HG02973 (cell line): Measurements from ENCODE around the gene FBLN2.

ENCODE experiments used
- ATAC-seq: cut with Tn5 transposase; IDR thresholded peaks from one replicate; pipeline ENCODE4 v1.9.1; 2021; ENCODE audit warnings: moderate library complexity; ENCODE audit not compliant: unreplicated experiment

Gene FBLN2

DNA sequence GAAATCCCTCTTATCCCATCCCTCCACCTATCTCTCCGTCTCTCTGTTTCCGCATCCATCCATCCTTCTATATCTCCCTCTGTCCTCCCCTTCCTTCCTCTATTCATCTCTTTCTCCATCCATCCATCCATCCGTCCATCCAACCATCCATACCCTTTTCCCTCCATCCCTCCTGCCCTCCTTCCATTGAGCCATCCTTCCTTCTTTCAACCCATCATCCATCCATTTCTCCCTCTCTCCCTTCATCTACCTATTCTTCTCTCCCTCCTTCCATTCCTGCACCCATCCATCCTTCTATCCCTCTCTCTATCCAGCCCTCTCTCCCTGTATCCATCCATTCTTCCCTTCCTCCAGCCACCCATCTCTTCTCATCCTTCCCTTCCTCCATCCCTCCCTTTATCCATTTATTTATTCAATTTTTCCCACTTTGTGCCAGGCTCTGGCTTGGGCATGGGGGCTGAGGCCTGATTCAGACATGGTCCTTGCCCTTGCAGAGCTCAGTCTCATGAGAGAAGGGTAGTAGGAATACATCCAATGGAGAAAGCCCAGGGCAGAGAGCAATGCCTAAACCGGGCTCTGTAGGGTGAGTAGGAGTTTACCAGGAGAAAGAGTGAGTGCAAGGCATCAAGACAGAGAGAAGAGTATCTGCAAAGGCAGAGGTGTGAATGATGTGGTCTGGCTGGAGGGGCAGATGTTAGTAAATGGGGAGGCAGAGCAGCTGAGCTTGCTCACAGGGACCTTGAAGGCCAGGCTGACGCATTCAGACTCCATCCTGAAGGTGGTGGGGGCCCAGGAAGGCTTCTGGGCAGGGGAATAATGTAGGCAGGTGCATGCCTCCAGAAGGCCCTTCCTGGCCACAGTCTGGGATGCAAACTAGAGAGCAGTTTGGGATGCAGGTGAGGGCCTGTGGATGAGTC is 19.5 kb upstream of the FBLN2 start:
- ATAC-seq, result no peak

DNA sequence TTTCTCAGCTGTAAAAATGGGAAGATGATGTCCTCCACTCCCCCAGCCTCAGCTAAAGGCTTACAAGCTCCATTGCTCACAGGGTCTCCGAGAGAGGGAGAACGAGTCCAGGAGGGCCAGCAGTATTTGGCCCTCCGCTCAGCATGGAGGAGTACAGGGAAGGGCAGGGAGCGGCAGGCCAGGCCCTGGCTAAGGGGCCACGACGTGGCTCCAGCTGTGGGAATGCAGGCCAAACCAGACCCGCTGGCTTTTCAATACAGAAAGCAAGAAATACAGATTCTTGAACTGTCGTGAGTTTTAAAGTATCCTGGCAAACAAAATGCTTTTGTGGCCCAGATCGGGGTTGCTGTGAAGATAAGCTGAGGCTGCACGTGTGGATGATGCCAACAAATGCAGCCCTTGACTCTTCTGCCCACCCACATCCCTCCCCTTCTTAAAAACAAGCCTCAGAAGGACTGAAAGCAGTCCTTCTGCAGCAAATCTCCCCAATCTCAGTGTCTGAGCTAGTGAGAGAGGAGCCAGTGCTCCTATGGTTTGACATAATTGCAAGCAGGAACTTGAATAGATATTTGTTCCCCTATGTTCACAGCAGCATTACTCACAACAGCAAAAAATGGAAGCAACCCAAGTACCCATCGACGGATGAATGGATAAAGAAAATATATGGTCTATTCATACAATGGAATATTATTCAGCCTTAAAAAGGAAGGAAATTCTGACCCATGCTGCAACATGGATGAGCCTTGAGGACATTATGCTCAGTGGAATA is 18.5 kb upstream of the FBLN2 start:
- ATAC-seq, result no peak

GRCh38 chr3:13532085-13532484 is 16.8 kb upstream of the FBLN2 start:
- ATAC-seq, result no peak

DNA sequence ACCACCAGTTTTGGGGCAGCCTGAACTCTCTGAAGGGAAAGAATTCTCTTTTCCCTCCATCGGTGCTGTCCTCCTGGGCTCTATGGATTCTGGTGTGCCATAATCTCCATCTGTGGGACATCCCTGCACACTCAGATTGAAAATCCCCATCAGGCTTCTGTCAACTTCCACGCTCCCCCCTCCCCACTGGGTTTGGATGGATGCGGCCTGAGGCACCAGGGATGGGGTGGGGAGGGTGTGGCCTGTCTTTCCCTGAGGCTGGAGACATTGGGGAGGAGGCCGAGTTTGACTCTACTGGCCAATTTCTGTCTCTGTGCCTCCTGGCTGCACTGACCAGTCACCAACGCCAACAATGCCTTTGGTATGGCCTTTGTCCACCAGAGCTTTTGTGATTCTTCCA is 16.3 kb upstream of the FBLN2 start:
- ATAC-seq, result no peak

DNA sequence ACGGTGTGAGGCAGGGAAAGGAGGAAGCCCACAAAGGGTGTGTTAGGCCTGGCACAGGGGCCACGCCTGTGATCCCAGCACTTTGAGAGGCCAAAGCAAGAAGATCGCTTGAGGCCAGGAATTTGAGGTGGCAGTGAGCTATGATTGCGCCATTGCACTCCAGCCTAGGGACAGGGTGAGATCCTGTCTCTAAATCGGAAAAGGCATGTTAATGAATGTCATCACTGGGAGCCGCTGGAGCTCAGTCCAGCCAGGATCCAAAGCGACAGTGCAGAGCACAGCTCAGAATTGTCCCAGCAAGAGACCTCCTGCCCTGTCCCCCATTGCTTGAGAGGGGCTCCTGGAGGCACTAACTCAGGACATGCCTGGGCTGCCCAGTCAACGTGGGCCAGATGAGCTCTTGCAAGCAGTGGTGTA is 15.0 kb upstream of the FBLN2 start:
- ATAC-seq, result no peak

DNA sequence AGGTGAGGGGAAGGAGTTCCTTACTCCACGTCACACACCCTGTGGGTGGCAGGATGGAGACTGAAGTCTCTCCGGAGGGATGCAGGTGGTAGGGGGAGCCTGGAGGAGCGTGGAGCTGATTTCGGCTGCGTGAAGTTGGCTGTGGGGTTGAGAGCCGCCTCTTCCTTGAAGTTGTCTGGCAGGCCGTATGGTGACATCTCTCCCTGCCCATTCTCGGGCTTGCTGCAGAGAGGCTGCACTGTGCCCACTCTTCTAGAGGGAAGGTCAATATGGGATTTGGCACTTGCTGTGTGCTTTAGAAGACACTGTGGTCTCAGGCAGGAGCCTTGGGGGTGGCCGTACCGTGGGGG is 13.4 kb upstream of the FBLN2 start:
- ATAC-seq, result no peak

DNA sequence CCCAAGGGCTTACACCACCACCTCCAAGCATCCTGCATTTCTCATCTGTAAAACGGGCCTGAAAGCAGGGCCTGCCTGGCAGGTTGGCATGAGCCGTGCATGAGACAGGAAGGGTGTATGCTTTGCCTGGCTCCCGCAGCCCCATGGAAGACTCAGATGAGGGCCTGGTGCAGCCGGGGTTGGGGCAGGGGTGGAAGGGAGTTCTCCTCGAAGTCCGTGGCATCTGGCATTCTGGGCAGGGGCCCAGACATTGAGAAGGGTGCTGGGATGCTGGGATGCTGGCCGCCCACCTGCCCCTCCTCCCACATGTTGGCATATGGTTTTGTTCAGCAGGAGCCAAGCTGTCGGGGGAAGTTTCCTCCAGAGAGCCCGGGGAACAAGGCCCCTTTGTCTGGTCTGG is 13.0 kb upstream of the FBLN2 start:
- ATAC-seq, result no peak

- ATAC-seq, result no peak
These were observed 12.5 kb upstream of the FBLN2 start for GRCh38 chr3:13536432-13536831.

DNA sequence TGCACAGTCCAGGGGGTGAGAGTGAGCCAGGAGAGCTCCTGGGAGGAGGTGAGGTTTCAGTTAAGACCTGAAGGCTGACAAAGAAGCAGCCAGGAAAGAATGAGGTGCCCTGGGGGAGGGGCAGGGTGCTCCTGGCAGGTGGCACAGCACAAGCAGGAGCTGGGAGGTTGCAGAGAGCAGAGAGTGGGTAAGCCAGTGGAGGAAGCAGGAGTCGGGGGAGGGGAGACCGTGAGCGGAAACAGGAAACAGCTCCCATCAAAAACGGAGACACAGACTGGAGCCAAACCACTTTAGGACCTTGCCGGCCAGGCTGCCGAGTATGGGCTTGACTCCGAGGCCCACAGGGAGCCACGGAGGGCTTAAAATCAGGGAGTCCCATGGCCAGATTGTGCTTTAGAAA is 12.1 kb upstream of the FBLN2 start:
- no peak for ATAC-seq

GRCh38 chr3:13537244-13537908 is 11.5 kb upstream of the FBLN2 start:
- no peak for ATAC-seq

DNA sequence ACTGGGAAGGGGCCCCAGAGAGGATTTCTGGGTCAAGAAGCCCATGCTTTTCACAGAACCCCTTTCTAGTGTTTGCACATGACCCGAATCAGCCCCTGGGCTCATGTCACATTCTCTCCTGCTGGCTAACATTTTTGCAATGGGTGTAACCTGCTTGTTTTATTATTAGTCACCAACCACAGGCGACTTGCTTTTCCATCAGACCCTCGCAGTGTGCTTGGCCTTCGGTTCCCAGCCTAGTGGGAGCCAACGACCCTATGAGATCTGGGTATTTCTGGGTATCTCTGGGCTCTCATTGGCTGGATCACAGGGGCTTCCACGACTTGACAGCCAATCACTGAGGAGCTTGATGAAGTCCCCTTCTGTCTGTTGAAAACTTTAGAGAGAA is 11.0 kb upstream of the FBLN2 start:
- no peak for ATAC-seq

GRCh38 chr3:13538520-13539291 is 10.2 kb upstream of the FBLN2 start:
- no peak for ATAC-seq

- no peak for ATAC-seq
These were observed 9.7 kb upstream of the FBLN2 start for GRCh38 chr3:13539292-13539638.

DNA sequence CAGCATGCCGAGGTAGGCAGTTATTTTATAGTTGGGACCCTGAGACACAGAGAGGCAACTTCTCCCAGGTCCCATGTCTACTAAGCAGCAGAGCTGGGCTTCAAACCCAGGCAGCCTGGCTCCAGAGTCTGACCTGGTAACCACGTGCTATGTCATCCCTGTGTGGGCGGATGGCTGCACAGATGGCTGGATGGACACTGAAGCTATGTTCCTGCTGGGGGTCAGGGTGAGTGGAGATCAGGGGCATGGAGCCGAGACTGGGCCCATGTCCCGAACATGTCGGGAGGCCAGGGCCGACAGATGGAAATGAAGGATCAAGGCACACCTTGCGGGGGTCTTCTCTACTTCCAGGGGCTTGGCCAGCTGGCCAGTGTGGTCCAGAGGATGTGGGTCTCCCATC is 9.3 kb upstream of the FBLN2 start:
- no peak for ATAC-seq

- ATAC-seq, result no peak
These were observed 8.5 kb upstream of the FBLN2 start for GRCh38 chr3:13540297-13540995.

DNA sequence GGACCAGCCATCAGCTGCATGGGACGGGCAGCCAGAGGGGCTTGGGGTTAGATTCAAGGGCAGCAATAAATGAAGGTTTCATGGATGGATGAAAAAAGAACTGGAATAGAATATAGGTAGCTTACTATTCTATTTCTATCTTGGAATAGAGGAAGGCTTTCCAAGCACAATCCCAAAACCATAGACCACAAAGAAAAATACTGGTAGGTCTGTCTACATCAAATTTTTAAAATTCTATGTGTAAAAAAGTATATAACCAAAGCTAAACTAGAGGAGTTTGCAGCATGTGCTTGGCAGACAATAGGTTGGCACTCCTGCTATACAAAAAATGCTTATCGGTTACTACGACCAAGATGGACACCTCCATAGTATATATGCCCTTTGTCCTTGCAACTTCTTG is 7.2 kb upstream of the FBLN2 start:
- ATAC-seq, result no peak

GRCh38 chr3:13542142-13542541 is 6.8 kb upstream of the FBLN2 start:
- ATAC-seq, result no peak

DNA sequence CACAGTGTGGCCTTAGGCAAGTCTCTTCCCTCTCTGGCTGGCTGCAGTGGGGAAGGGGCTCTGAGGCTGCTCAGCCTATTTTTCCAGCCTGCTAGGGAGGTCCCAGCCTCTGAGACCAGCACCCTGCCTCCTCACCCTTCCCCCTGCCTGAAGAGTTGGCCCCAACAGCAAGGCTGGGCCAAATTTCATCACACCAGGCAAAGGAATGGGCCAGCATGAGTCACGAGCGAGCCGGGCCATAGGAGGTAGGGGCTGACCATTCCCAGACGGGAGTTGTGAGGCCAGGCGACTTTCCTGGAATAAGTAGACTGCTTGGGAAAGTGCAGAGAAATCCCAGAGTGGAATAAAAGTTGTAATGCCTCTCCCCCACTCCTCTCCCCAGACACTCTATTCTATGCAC is 5.7 kb upstream of the FBLN2 start:
- ATAC-seq, result no peak

DNA sequence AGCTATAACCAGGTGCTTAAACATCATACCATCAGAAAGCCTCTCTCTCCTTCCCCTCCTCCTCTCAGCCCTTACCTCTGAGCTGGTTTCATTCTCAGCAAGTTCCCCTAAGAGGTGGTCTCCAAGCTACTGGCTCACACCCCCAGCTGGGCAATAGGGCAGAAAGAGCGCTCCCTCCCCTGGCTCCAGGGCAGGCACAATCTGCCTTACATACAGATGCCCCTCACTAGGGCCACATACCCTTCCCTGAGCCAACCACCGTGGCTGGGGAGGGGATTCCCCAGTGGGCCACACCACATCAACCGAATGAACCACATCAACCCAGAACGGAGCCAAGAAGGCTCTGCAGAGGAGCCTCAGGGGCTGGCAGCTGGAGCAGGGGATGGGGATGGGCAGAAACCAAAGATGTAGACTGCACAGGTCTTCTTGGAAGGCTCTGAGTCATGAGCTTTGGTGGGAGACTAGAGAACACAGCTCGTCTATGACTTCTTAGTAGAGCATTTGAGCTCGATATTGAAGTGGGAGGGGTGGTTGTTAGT is 4.6 kb upstream of the FBLN2 start:
- no peak for ATAC-seq

- ATAC-seq, result no peak
These were observed 3.8 kb upstream of the FBLN2 start for GRCh38 chr3:13544951-13545651.
